B cell (primary cell): ENCODE results near the gene LIMD2. TPM values are rescaled to one million over a fixed set of nuclear protein-coding genes. Genes with fewer than 3 reads are reported as not detected.
"Not testable (repeated sequence)": the region's sequence is repeated elsewhere in the genome, so short reads cannot be mapped to it uniquely, and the experiment has no call there.

ENCODE experiments used
- ATAC-seq: fragments of 200-7000 bp; cut with Tn5 transposase; one replicate; pipeline ENCODE4 v1.10.0; 2021; ENCODE audit warnings: low read depth, mild to moderate bottlenecking, moderate number of reproducible peaks, moderate library complexity
- CTCF ChIA-PET: fragments of 350-600 bp; sonication (Branson Sonifier 250); formaldehyde crosslinking; loops from one replicate; lab custom pipeline; 2021; ENCODE audit warnings: antibody characterized with exemption, inconsistent platforms; lab: Charles Lee
- POLR2A ChIA-PET: fragments of 350-600 bp; sonication (Branson Sonifier 250); formaldehyde crosslinking; loops from one replicate; lab custom pipeline; 2021; ENCODE audit warnings: antibody characterized with exemption; lab: Charles Lee
- DNase-seq: peaks from one replicate; pipeline ENCODE4 v3.0.0; 2013
- H2AFZ ChIP-seq: 2 replicates; pipeline ENCODE4 v1.6.1; 2012; ENCODE audit warnings: mild to moderate bottlenecking, low read depth, low read length; ENCODE audit not compliant: insufficient read depth, poor library complexity, severe bottlenecking
- H3K27ac ChIP-seq, 2 donors: 1 replicate in 1 of 2; 2 replicates in 1 of 2; pipeline ENCODE4 v1.5.1; 2012 to 2013; ENCODE audit warnings: low read length in 2 of 2, mild to moderate bottlenecking in 2 of 2, moderate library complexity in 1 of 2
- H3K27me3 ChIP-seq, 4 experiments: fragments of 200-600 bp in 1 of 4; sonication (generic) in 1 of 4; replicated peaks in 1 of 4; 1 replicate in 2 of 4; 2 replicates in 2 of 4; pipeline versions ENCODE4 v1.6.1 to v1.7.0; 2013 to 2016; ENCODE audit warnings: low read length in 3 of 4, mild to moderate bottlenecking in 2 of 4, mixed read lengths in 1 of 4, moderate library complexity in 1 of 4; ENCODE audit not compliant: insufficient read depth in 4 of 4, control insufficient read depth in 3 of 4; ENCODE audit errors: control extremely low read depth in 1 of 4
- H3K36me3 ChIP-seq, 2 experiments: replicated peaks in 1 of 2; 1 replicate in 1 of 2; 2 replicates in 1 of 2; pipeline versions ENCODE4 v1.6.1 to v1.7.1; 2013; ENCODE audit warnings: low read length in 1 of 2; ENCODE audit not compliant: insufficient read depth in 2 of 2, control insufficient read depth in 1 of 2; ENCODE audit errors: control extremely low read depth in 1 of 2, extremely low read depth in 1 of 2
- H3K4me1 ChIP-seq, 2 donors: fragments of 200-600 bp in 1 of 2; sonication (generic) in 1 of 2; 1 replicate in 1 of 2; 2 replicates in 1 of 2; pipeline versions ENCODE4 v1.5.1 to v1.6.1; 2013 to 2017; ENCODE audit warnings: low read length in 2 of 2; ENCODE audit not compliant: control insufficient read depth in 2 of 2, insufficient read depth in 2 of 2
- H3K4me2 ChIP-seq: replicated peaks from 2 replicates; pipeline ENCODE3; 2012; ENCODE audit warnings: mild to moderate bottlenecking, low read depth, low read length; ENCODE audit not compliant: poor library complexity, severe bottlenecking
- H3K4me3 ChIP-seq, 5 experiments: fragments of 200-600 bp in 1 of 5; sonication (generic) in 1 of 5; 1 replicate in 3 of 5; 2 replicates in 2 of 5; pipeline versions ENCODE4 v1.5.1 to v1.7.0; 2011 to 2016; ENCODE audit warnings: low read length in 4 of 5, mild to moderate bottlenecking in 4 of 5, low read depth in 2 of 5, control low read depth in 1 of 5, moderate library complexity in 1 of 5; ENCODE audit not compliant: insufficient read depth in 1 of 5; ENCODE audit errors: control extremely low read depth in 1 of 5, extremely low read depth in 1 of 5
- H3K79me2 ChIP-seq: fragments of 200-600 bp; sonication (generic); one replicate; pipeline ENCODE4 v1.6.0; 2016; ENCODE audit warnings: low read length; ENCODE audit not compliant: control insufficient read depth, insufficient read depth
- H3K9ac ChIP-seq: fragments of 200-600 bp; sonication (generic); 2 replicates; pipeline ENCODE4 v1.6.1; 2017; ENCODE audit warnings: mild to moderate bottlenecking, low read length, moderate library complexity
- H3K9me3 ChIP-seq, 3 donors: one replicate each; pipeline versions ENCODE4 v1.6.1 to v1.7.1; 2013; ENCODE audit warnings: low read length in 2 of 3; ENCODE audit not compliant: control insufficient read depth in 2 of 3, insufficient read depth in 1 of 3; ENCODE audit errors: control extremely low read depth in 1 of 3
- H4K20me1 ChIP-seq: 2 replicates; pipeline ENCODE4 v1.6.0; 2012; ENCODE audit warnings: mild to moderate bottlenecking, low read length; ENCODE audit not compliant: insufficient read depth, control insufficient read depth, poor library complexity, severe bottlenecking
- H3K27ac Mint-ChIP-seq: one replicate; pipeline ENCODE4 v1.8.0; 2021; ENCODE audit warnings: mixed read lengths
- H3K27me3 Mint-ChIP-seq: one replicate; pipeline ENCODE4 v1.8.0; 2021; ENCODE audit warnings: mixed read lengths
- H3K4me1 Mint-ChIP-seq: one replicate; pipeline ENCODE4 v1.8.0; 2021; ENCODE audit warnings: mixed read lengths
- H3K4me3 Mint-ChIP-seq: one replicate; pipeline ENCODE4 v1.8.0; 2021; ENCODE audit warnings: mixed read lengths
- H3K9me3 Mint-ChIP-seq: one replicate; pipeline ENCODE4 v1.8.0; 2022; ENCODE audit warnings: mixed read lengths; ENCODE audit not compliant: insufficient read depth
- EZH2 ChIP-seq: IDR thresholded peaks from 2 replicates; pipeline ENCODE4 v1.6.1; 2012; ENCODE audit warnings: borderline replicate concordance, low read depth, mild to moderate bottlenecking, moderate library complexity, low read length; ENCODE audit not compliant: insufficient read depth, poor library complexity, severe bottlenecking
- WGBS: methylation state at CpG from one replicate; pipeline ENCODE4 v1.1.5; 2013; ENCODE audit warnings: missing lambda C conversion rate; ENCODE audit not compliant: insufficient coverage; 5-methylcytosine and 5-hydroxymethylcytosine counted together
- intact Hi-C: fragments of 100-400 bp; cut with micrococcal nuclease; formaldehyde crosslinking; loops from one replicate; pipeline ENCODE4 v1.10.0; 2022
- polyA plus RNA-seq: library from polyadenylated mRNA; depleted of rRNA; stranded (reverse); fragments of >200 nt; gene quantifications from 2 replicates; pipeline ENCODE4 v1.2.3, GENCODE V29; 2012
- total RNA-seq, 2 donors: library from RNA; stranded (reverse); fragments of 120-200 nt in 1 of 2; gene quantifications; 1 replicate in 1 of 2; 2 replicates in 1 of 2; pipeline versions ENCODE4 v1.2.3 to v1.2.4, GENCODE V29; 2013 to 2022
- TF ChIP-seq, protein P1 (sequence below): fragments of 200-600 bp; IDR thresholded peaks from one replicate; pipeline ENCODE4 v1.8.0; 2022; ENCODE audit warnings: antibody characterized with exemption, mild to moderate bottlenecking

LIMD2 gene
- total and polyA plus RNA-seq, 2 donors (not counting 1 experiment from before 2014, with no cell fraction given), result 587 to 1,396 TPM

GRCh38 chr17:63735691-63736090, 35.8 kb upstream of the LIMD2 start:
- Mint-ChIP-seq H3K27me3 (no peaks in the 10 kb centered on the region), H3K27ac (no peak overlapping the region), H3K4me3 (no peak overlapping the region), H3K4me1 (peaks cover 10% of the 10 kb centered on the region), H3K9me3 (no peaks in the 10 kb centered on the region)
- no peaks in the 10 kb centered on the region for H4K20me1 ChIP-seq
- H3K79me2 ChIP-seq, result peaks cover 81% of the 10 kb centered on the region
- DNase-seq (no peak), ATAC-seq (no peak)
- no peak overlapping the region for H3K4me3 ChIP-seq
- no peak overlapping the region for H3K27ac ChIP-seq
- H2AFZ ChIP-seq, result no peak overlapping the region
- TF ChIP-seq EZH2, result no peak
- TF ChIP-seq, protein P1, sequence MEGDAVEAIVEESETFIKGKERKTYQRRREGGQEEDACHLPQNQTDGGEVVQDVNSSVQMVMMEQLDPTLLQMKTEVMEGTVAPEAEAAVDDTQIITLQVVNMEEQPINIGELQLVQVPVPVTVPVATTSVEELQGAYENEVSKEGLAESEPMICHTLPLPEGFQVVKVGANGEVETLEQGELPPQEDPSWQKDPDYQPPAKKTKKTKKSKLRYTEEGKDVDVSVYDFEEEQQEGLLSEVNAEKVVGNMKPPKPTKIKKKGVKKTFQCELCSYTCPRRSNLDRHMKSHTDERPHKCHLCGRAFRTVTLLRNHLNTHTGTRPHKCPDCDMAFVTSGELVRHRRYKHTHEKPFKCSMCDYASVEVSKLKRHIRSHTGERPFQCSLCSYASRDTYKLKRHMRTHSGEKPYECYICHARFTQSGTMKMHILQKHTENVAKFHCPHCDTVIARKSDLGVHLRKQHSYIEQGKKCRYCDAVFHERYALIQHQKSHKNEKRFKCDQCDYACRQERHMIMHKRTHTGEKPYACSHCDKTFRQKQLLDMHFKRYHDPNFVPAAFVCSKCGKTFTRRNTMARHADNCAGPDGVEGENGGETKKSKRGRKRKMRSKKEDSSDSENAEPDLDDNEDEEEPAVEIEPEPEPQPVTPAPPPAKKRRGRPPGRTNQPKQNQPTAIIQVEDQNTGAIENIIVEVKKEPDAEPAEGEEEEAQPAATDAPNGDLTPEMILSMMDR, result no peak
- H3K4me2 ChIP-seq, result no peak overlapping the region
- H3K4me1 ChIP-seq, result peaks cover 6 to 7% of the 10 kb centered on the region in 2 donors
- 98% methylated on average over 8 of the region's 8 CpGs for WGBS
- intact Hi-C loops, result no loop called here
- H3K9ac ChIP-seq, result no peak overlapping the region
- H3K9me3 ChIP-seq, result no peaks in the 10 kb centered on the region
- peaks cover 0 to 5% of the 10 kb centered on the region in 2 experiments for H3K36me3 ChIP-seq
- no peaks in the 10 kb centered on the region for H3K27me3 ChIP-seq
- ChIA-PET CTCF (interaction anchor here (0.8 to 1.0 kb wide), 2 partner anchors 35 to 124 kb away, joined by 3 to 7 read pairs; partner anchors contain the start of gene LIMD2), POLR2A (interaction anchor here (0.9 kb wide), 1 partner anchor 70 kb away, joined by 4 read pairs; no protein-coding TSS in a partner anchor)

GRCh38 chr17:63722403-63722802, 22.5 kb upstream of the LIMD2 start:
- H3K27ac Mint-ChIP-seq, result no peak overlapping the region
- DNase-seq (no peak), ATAC-seq (no peak)
- H3K36me3 ChIP-seq, result peaks cover 11 to 22% of the 10 kb centered on the region in 2 experiments
- ChIA-PET POLR2A (no interaction called here), CTCF (interaction anchor here (1.4 to 3.9 kb wide), 2 partner anchors 12 to 134 kb away, joined by 3 to 21 read pairs; no protein-coding TSS in a partner anchor)
- no peak overlapping the region for H3K27ac ChIP-seq
- H3K9me3 ChIP-seq, result no peaks in the 10 kb centered on the region
- no peak overlapping the region for H3K4me3 Mint-ChIP-seq
- H3K79me2 ChIP-seq, result peaks cover 3% of the 10 kb centered on the region
- H3K27me3 Mint-ChIP-seq, result no peaks in the 10 kb centered on the region
- no CpG with 5 or more reads among the region's 2 CpGs for WGBS
- H3K9me3 Mint-ChIP-seq, result no peaks in the 10 kb centered on the region
- H3K4me1 Mint-ChIP-seq, result no peaks in the 10 kb centered on the region
- H3K27me3 ChIP-seq, result no peaks in the 10 kb centered on the region
- no peak for TF ChIP-seq EZH2
- TF ChIP-seq, protein P1, result no peak
- H3K9ac ChIP-seq, result no peak overlapping the region
- H4K20me1 ChIP-seq, result no peaks in the 10 kb centered on the region
- no peak overlapping the region for H3K4me2 ChIP-seq
- no peak overlapping the region for H3K4me3 ChIP-seq
- intact Hi-C loops, result no loop called here
- no peak overlapping the region for H2AFZ ChIP-seq
- no peaks in the 10 kb centered on the region for H3K4me1 ChIP-seq

GRCh38 chr17:63720194-63720593, 20.3 kb upstream of the LIMD2 start:
- peaks cover 9 to 21% of the 10 kb centered on the region in 2 experiments for H3K36me3 ChIP-seq
- DNase-seq, H3K27me3 Mint-ChIP-seq, ATAC-seq, intact Hi-C loops, H3K27ac ChIP-seq, H3K79me2 ChIP-seq, H3K27ac Mint-ChIP-seq, H3K4me1 Mint-ChIP-seq, POLR2A ChIA-PET, H3K4me3 ChIP-seq, H3K4me3 Mint-ChIP-seq, H3K9me3 Mint-ChIP-seq, H4K20me1 ChIP-seq, H3K9ac ChIP-seq, H3K4me1 ChIP-seq, H2AFZ ChIP-seq, H3K9me3 ChIP-seq, H3K4me2 ChIP-seq, H3K27me3 ChIP-seq: not testable (repeated sequence)
- 100% methylated on average over 4 of the region's 5 CpGs for WGBS
- CTCF ChIA-PET, result interaction anchor here (3.9 kb wide), 1 partner anchor 10 kb away, joined by 21 read pairs; no protein-coding TSS in a partner anchor
